Vagina (tissue), 2 donors: Measurements from ENCODE around the gene RMI2.

Source experiments
- POLR2A ChIP-seq, 2 donors: fragments of 450-650 bp; IDR thresholded peaks; one replicate each; pipeline ENCODE4 v1.6.1; 2017; ENCODE audit warnings: antibody characterized with exemption in 2 of 2, mild to moderate bottlenecking in 2 of 2, moderate library complexity in 2 of 2
- POLR2AphosphoS5 ChIP-seq, 2 donors: sonication (generic); formaldehyde crosslinking; IDR thresholded peaks; one replicate each; pipeline ENCODE4 v1.9.0; 2017; ENCODE audit warnings: antibody characterized with exemption in 2 of 2, mild to moderate bottlenecking in 2 of 2, low read depth in 1 of 2; ENCODE audit not compliant: insufficient read depth in 1 of 2
- TF ChIP-seq, protein P1 (sequence below), 3 experiments: fragments of 450-650 bp in 2 of 3; fragments of 200-600 bp in 1 of 3; sonication (generic) in 1 of 3; IDR thresholded peaks; one replicate each; pipeline ENCODE4 v1.5.1; 2017 to 2019; ENCODE audit warnings: antibody characterized with exemption in 3 of 3, mild to moderate bottlenecking in 2 of 3, moderate library complexity in 2 of 3

DNA sequence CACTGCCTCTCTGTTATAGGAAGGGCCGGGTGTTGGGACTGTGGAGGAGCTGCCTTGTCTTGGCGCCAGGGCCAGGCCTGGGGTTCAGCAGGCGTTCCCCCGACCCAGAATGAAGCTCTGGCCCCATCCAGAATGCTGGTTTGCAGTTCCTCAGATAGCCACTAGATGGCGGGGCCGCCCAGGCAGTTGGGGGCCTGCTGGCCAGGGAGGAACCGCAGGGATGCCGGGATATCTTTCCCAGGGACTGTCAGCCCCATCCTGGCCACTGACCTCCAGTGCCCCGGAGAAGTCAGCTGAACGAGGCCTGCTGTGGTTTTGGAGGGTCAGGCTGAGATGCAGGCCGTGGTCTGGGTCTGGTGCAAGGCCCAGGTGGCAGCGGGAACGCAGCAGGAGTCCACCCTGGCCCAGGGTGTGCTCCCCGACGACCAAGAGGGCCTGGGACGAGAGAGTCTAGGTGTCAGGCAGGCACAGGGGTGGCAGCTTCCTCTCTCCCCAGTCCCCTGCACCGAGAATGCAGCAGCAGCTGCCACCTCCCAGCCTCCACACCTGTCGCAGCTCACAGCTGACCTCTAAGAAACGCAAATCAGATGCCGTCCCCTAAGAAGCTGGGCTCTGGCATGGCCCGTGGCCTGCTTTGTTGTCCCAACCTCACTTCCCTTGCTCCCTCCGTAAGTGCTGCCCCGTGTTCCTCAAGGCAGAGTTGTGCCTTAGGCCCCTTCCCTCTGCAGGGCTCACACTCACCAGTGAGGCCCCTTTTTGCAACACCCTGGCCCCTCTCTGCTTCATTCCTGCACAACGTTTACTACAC, 51.2 kb downstream of the RMI2 start:
- TF ChIP-seq, protein P1, sequence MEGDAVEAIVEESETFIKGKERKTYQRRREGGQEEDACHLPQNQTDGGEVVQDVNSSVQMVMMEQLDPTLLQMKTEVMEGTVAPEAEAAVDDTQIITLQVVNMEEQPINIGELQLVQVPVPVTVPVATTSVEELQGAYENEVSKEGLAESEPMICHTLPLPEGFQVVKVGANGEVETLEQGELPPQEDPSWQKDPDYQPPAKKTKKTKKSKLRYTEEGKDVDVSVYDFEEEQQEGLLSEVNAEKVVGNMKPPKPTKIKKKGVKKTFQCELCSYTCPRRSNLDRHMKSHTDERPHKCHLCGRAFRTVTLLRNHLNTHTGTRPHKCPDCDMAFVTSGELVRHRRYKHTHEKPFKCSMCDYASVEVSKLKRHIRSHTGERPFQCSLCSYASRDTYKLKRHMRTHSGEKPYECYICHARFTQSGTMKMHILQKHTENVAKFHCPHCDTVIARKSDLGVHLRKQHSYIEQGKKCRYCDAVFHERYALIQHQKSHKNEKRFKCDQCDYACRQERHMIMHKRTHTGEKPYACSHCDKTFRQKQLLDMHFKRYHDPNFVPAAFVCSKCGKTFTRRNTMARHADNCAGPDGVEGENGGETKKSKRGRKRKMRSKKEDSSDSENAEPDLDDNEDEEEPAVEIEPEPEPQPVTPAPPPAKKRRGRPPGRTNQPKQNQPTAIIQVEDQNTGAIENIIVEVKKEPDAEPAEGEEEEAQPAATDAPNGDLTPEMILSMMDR (IDR thresholded peaks at IDR 0.05): peak; percentile 95 to 97 (median 97)
- peak in 1 of 2 donors; percentile 37 for TF ChIP-seq POLR2AphosphoS5 (IDR thresholded peaks at IDR 0.05; ENCODE audit: insufficient read depth in 1 of 2, low read depth in 1 of 2)
- TF ChIP-seq POLR2A (IDR thresholded peaks at IDR 0.05): no peak
